HEK293T (cell line): ENCODE measurements around the gene CST9L.

Experiments used
- CTCF ChIA-PET: fragments of 350-600 bp; formaldehyde crosslinking; extraction: SDS; loops from one replicate; lab custom pipeline; 2021; ENCODE audit warnings: antibody characterized with exemption, inconsistent platforms; lab: Yijun Ruan, JAX
- POLR2A ChIA-PET: fragments of 350-600 bp; formaldehyde crosslinking; extraction: SDS; loops from one replicate; lab custom pipeline; 2020; ENCODE audit warnings: antibody characterized with exemption, inconsistent platforms; lab: Yijun Ruan, JAX
- DNase-seq: peaks from one replicate; pipeline ENCODE4 v3.0.0; 2012; ENCODE audit warnings: mixed read lengths; ENCODE audit errors: extremely low spot score
- ARNT ChIP-seq: fragments of 450-650 bp; IDR thresholded peaks from 2 replicates; pipeline ENCODE4 v1.6.1; 2017; ENCODE audit warnings: mild to moderate bottlenecking
- BHLHE40 ChIP-seq: fragments of 450-650 bp; IDR thresholded peaks from 2 replicates; pipeline ENCODE4 v1.6.1; 2016; ENCODE audit warnings: mild to moderate bottlenecking, moderate library complexity, borderline replicate concordance
- CTBP1 ChIP-seq: fragments of 450-650 bp; IDR thresholded peaks from 2 replicates; pipeline ENCODE4 v1.6.1; 2016; ENCODE audit warnings: borderline replicate concordance
- ELF4 ChIP-seq: fragments of 450-650 bp; IDR thresholded peaks from 2 replicates; pipeline ENCODE4 v1.6.1; 2017; ENCODE audit warnings: antibody characterized with exemption
- FOXA1 ChIP-seq: fragments of 450-650 bp; IDR thresholded peaks from 2 replicates; pipeline ENCODE4 v1.6.1; 2016; ENCODE audit warnings: mild to moderate bottlenecking
- FOXK2 ChIP-seq: fragments of 450-650 bp; IDR thresholded peaks from 2 replicates; pipeline ENCODE4 v1.6.1; 2016; ENCODE audit warnings: mild to moderate bottlenecking
- FOXM1 ChIP-seq: fragments of 450-650 bp; IDR thresholded peaks from 2 replicates; pipeline ENCODE4 v1.6.1; 2017; ENCODE audit warnings: mild to moderate bottlenecking, borderline replicate concordance
- HDGF ChIP-seq: fragments of 450-650 bp; IDR thresholded peaks from 2 replicates; pipeline ENCODE4 v1.6.1; 2017; ENCODE audit warnings: antibody characterized with exemption, borderline replicate concordance
- L3MBTL2 ChIP-seq: fragments of 450-650 bp; conservative IDR thresholded peaks from 2 replicates; pipeline ENCODE4 v1.6.1; 2016; ENCODE audit warnings: mild to moderate bottlenecking
- LEF1 ChIP-seq: fragments of 450-650 bp; IDR thresholded peaks from 2 replicates; pipeline ENCODE4 v1.6.1; 2017; ENCODE audit warnings: mild to moderate bottlenecking, borderline replicate concordance
- NFRKB ChIP-seq: fragments of 450-650 bp; IDR thresholded peaks from 2 replicates; pipeline ENCODE4 v1.6.1; 2016; ENCODE audit warnings: mild to moderate bottlenecking, moderate library complexity
- PKNOX1 ChIP-seq: fragments of 450-650 bp; IDR thresholded peaks from 2 replicates; pipeline ENCODE4 v1.6.1; 2016
- SP1 ChIP-seq: fragments of 450-650 bp; IDR thresholded peaks from 2 replicates; pipeline ENCODE4 v1.6.1; 2017
- SUZ12 ChIP-seq: fragments of 450-650 bp; IDR thresholded peaks from 2 replicates; pipeline ENCODE4 v1.6.1; 2016; ENCODE audit warnings: mild to moderate bottlenecking
- TARDBP ChIP-seq: fragments of 450-650 bp; IDR thresholded peaks from 2 replicates; pipeline ENCODE4 v1.6.1; 2016
- ZNF384 ChIP-seq: fragments of 450-650 bp; IDR thresholded peaks from 2 replicates; pipeline ENCODE4 v1.6.1; 2016

CST9L gene

GRCh38 chr20:23603321-23603720 is 35.0 kb upstream of the CST9L start:
- TF ChIP-seq TARDBP (no peak), FOXA1 (no peak), SUZ12 (no peak), PKNOX1 (no peak), CTBP1 (no peak), SP1 (no peak), LEF1 (no peak), BHLHE40 (no peak), NFRKB (no peak), FOXK2 (no peak), ELF4 (no peak), HDGF (no peak), FOXM1 (no peak), ZNF384 (no peak), ARNT (no peak), L3MBTL2 (no peak)
- ChIA-PET CTCF (interaction anchor here (1.1 kb wide), 1 partner anchor 10 kb away, joined by 3 read pairs; no protein-coding TSS in a partner anchor), POLR2A (interaction anchor here (0.8 kb wide), 1 partner anchor 253 kb away, joined by 3 read pairs; no protein-coding TSS in a partner anchor)
- no peak for DNase-seq

DNA sequence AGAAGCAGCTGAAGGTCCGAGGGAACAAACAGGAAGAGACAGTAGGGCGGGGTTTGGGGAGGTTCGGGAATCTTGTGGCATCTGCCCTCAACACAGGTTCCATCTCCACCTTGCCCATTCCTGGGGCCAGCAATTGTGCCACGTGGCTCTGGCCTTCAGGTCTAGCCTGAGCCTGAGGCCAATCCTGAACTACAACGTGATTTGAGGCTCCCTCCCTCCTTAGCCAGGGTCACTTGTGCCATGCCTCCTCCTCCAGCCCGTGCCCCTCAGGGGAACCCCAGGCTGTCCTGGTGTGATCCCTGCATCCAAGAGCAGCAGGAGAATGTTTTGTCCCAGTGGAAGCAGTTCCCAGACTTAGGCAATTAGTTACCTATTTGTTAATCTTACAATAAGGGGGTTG is 34.4 kb upstream of the CST9L start:
- no peak for DNase-seq
- ChIA-PET POLR2A (no interaction called here), CTCF (no interaction called here)
- TF ChIP-seq BHLHE40 (no peak), SP1 (no peak), FOXK2 (no peak), SUZ12 (no peak), LEF1 (no peak), ZNF384 (no peak), FOXM1 (no peak), FOXA1 (no peak), L3MBTL2 (no peak), PKNOX1 (no peak), ELF4 (no peak), CTBP1 (no peak), NFRKB (no peak)

- CTCF ChIA-PET: no interaction called here
- no peak for TF ChIP-seq ARNT
- no peak for TF ChIP-seq BHLHE40
- TF ChIP-seq FOXM1: no peak
- TF ChIP-seq HDGF: no peak
- TF ChIP-seq L3MBTL2: no peak
- TF ChIP-seq SP1: no peak
- no peak for TF ChIP-seq SUZ12
- no peak for TF ChIP-seq TARDBP
- no peak for TF ChIP-seq LEF1
- no peak for TF ChIP-seq FOXK2
- no peak for TF ChIP-seq ELF4
- no peak for DNase-seq
- POLR2A ChIA-PET: no interaction called here
These were observed 34.0 kb upstream of the CST9L start for GRCh38 chr20:23602241-23602640.

DNA sequence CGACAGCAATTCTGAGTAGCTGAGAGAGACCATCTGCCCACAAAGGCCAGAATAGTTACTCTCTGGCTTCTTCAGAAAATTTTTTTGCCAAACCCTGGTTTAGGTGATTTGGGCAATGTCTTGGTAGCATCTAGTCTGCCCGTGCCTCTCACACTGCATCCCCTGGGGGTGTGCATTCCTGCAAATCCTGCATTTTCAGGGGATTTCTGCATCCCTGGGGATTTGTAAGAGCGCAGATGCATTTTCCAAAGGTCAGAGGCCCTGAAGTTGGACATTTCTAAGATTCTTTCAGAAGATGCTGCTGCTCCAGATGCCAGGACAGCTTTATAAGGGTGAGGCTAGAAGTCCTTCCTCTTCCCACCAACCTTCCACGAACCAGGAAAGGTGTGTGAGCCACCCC is 33.4 kb upstream of the CST9L start:
- CTCF ChIA-PET: no interaction called here
- DNase-seq: no peak
- TF ChIP-seq HDGF: no peak
- POLR2A ChIA-PET: no interaction called here

DNA sequence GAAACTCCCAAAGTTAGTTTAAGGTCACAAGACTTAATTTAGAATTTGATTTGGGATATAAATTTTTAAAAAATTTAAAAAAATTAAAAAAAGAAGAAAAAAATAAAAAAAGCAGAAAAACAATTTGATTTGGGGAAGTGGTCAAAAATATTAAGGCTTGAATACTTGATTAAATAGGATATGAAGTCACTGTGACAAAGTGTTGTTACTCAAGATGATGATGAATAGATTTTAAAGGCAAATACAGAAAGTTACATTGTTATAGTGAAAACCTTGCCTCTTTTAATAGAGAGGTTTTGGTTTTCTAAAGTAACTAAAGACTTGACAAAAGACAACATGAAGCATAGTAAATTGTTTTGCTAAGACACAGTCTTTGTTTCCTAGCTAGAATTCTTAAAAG is 30.2 kb upstream of the CST9L start:
- CTCF ChIA-PET: interaction anchor here (0.6 to 0.9 kb wide), 2 partner anchors 12 to 44 kb away, joined by 3 read pairs; no protein-coding TSS in a partner anchor
- DNase-seq: no peak
- POLR2A ChIA-PET: no interaction called here
- TF ChIP-seq L3MBTL2: no peak
- no peak for TF ChIP-seq FOXK2
- no peak for TF ChIP-seq TARDBP
- TF ChIP-seq ARNT: no peak
- TF ChIP-seq FOXM1: no peak
- TF ChIP-seq NFRKB: no peak
- no peak for TF ChIP-seq SP1
- no peak for TF ChIP-seq BHLHE40
- no peak for TF ChIP-seq SUZ12
- TF ChIP-seq PKNOX1: no peak
- TF ChIP-seq LEF1: no peak
- TF ChIP-seq HDGF: no peak
- no peak for TF ChIP-seq FOXA1
- TF ChIP-seq ELF4: no peak
- no peak for TF ChIP-seq CTBP1
- TF ChIP-seq ZNF384: no peak

- ChIA-PET CTCF (no interaction called here), POLR2A (interaction anchor here (1.1 kb wide), 1 partner anchor 10 kb away, joined by 4 read pairs; no protein-coding TSS in a partner anchor)
- TF ChIP-seq ARNT (no peak), PKNOX1 (no peak), TARDBP (no peak), FOXM1 (no peak), FOXA1 (no peak), CTBP1 (no peak), LEF1 (no peak)
- DNase-seq: no peak
These were observed 28.4 kb upstream of the CST9L start for GRCh38 chr20:23596579-23597250.
